ENCODE results near the gene FTH1.

FTH1 gene

DNA sequence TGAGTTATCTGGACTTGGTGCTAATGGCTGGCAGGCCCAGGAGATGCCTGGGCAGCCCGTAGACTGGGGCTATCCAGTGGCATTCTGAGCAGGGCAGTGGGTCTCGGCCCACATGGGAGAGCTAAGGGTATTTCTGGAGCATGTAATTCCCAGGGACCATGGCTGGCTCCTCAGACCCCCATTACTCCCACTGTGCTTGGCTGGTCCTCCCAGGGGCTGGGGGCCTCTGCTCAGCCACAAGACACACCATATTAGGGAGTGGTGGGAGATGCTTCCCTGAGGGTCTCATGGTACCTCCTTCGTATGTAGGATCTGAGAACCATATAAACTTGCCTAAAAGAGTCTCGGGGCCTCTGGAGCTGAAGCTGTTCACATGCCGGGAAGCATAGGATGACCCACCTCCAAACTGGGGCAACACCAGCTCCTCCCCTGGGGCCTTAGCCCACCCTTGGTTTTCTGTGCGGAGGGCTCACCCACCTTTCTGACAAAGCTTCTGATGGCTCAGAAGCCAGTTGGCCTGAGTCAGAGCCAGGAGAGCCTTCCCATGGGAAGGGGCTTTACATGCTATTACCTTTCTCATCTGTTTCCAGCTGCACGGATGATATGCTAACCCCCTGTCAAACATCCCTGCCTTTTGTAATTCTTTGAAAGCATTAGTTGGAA is 9.5 kb upstream of the FTH1 start:
- no peak overlapping the region for H3K9ac ChIP-seq (ENCODE audit: low read length)
- no peak for TF ChIP-seq EZH2phosphoT487 (conservative IDR thresholded peaks at IDR 0.05; ENCODE audit: low read length)
- TF ChIP-seq, protein P1, sequence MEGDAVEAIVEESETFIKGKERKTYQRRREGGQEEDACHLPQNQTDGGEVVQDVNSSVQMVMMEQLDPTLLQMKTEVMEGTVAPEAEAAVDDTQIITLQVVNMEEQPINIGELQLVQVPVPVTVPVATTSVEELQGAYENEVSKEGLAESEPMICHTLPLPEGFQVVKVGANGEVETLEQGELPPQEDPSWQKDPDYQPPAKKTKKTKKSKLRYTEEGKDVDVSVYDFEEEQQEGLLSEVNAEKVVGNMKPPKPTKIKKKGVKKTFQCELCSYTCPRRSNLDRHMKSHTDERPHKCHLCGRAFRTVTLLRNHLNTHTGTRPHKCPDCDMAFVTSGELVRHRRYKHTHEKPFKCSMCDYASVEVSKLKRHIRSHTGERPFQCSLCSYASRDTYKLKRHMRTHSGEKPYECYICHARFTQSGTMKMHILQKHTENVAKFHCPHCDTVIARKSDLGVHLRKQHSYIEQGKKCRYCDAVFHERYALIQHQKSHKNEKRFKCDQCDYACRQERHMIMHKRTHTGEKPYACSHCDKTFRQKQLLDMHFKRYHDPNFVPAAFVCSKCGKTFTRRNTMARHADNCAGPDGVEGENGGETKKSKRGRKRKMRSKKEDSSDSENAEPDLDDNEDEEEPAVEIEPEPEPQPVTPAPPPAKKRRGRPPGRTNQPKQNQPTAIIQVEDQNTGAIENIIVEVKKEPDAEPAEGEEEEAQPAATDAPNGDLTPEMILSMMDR (IDR thresholded peaks at IDR 0.05; ENCODE audit: insufficient read depth, low read length, poor library complexity, severe bottlenecking), result no peak
- no peaks in the 10 kb centered on the region for H3K79me2 ChIP-seq (ENCODE audit: insufficient read depth, low read length)
- H3F3A ChIP-seq (ENCODE audit: insufficient read depth), result no peaks in the 10 kb centered on the region
- H3K9me2 ChIP-seq (replicated peaks; ENCODE audit: insufficient read depth, low read length), result no peaks in the 10 kb centered on the region
- no peaks in the 10 kb centered on the region for H4K20me1 ChIP-seq (ENCODE audit: low read depth, low read length)
- no peaks in the 10 kb centered on the region for H3K36me3 ChIP-seq (ENCODE audit: low read length)
- no peak overlapping the region for H3K27ac ChIP-seq (ENCODE audit: low read depth, low read length)
- no peak overlapping the region for H2AFZ ChIP-seq (ENCODE audit: low read depth, low read length, severe bottlenecking)
- H3K4me2 ChIP-seq (ENCODE audit: low read depth, low read length, poor library complexity, severe bottlenecking), result no peak overlapping the region
- no peaks in the 10 kb centered on the region for H3K27me3 ChIP-seq (ENCODE audit: low read length)
- H3K4me3 ChIP-seq (ENCODE audit: insufficient read depth, low read length, poor library complexity, severe bottlenecking), result no peak overlapping the region
- H3K9me3 ChIP-seq (ENCODE audit: insufficient read depth, low read length), result no peaks in the 10 kb centered on the region

GRCh38 chr11:61976420-61976800 is 9.0 kb upstream of the FTH1 start:
- Histone ChIP-seq H3K27me3 (ENCODE audit: low read length) (no peaks in the 10 kb centered on the region), H3K9me2 (replicated peaks; ENCODE audit: insufficient read depth, low read length) (no peaks in the 10 kb centered on the region), H3K4me2 (ENCODE audit: low read depth, low read length, poor library complexity, severe bottlenecking) (no peak overlapping the region), H3K9ac (ENCODE audit: low read length) (no peak overlapping the region), H3K79me2 (ENCODE audit: insufficient read depth, low read length) (no peaks in the 10 kb centered on the region), H3K9me3 (ENCODE audit: insufficient read depth, low read length) (no peaks in the 10 kb centered on the region), H3K27ac (ENCODE audit: low read depth, low read length) (no peak overlapping the region), H3F3A (ENCODE audit: insufficient read depth) (no peaks in the 10 kb centered on the region), H3K36me3 (ENCODE audit: low read length) (no peaks in the 10 kb centered on the region), H2AFZ (ENCODE audit: low read depth, low read length, severe bottlenecking) (no peak overlapping the region), H4K20me1 (ENCODE audit: low read depth, low read length) (no peaks in the 10 kb centered on the region), H3K4me3 (ENCODE audit: insufficient read depth, low read length, poor library complexity, severe bottlenecking) (no peak overlapping the region)
- no peak for TF ChIP-seq EZH2phosphoT487 (conservative IDR thresholded peaks at IDR 0.05; ENCODE audit: low read length)
- TF ChIP-seq, protein P1 (IDR thresholded peaks at IDR 0.05; ENCODE audit: insufficient read depth, low read length, poor library complexity, severe bottlenecking), result no peak

GRCh38 chr11:61975638-61976419 is 8.4 kb upstream of the FTH1 start:
- H3K4me3 ChIP-seq (ENCODE audit: insufficient read depth, low read length, poor library complexity, severe bottlenecking), result no peak overlapping the region
- no peak overlapping the region for H2AFZ ChIP-seq (ENCODE audit: low read depth, low read length, severe bottlenecking)
- H3K9me2 ChIP-seq (replicated peaks; ENCODE audit: insufficient read depth, low read length), result no peaks in the 10 kb centered on the region
- TF ChIP-seq, protein P1 (IDR thresholded peaks at IDR 0.05; ENCODE audit: insufficient read depth, low read length, poor library complexity, severe bottlenecking), result no peak
- TF ChIP-seq EZH2phosphoT487 (conservative IDR thresholded peaks at IDR 0.05; ENCODE audit: low read length), result no peak
- H3K27ac ChIP-seq (ENCODE audit: low read depth, low read length), result no peak overlapping the region
- no peaks in the 10 kb centered on the region for H4K20me1 ChIP-seq (ENCODE audit: low read depth, low read length)
- H3K36me3 ChIP-seq (ENCODE audit: low read length), result no peaks in the 10 kb centered on the region
- no peaks in the 10 kb centered on the region for H3K9me3 ChIP-seq (ENCODE audit: insufficient read depth, low read length)
- no peaks in the 10 kb centered on the region for H3K27me3 ChIP-seq (ENCODE audit: low read length)
- no peak overlapping the region for H3K9ac ChIP-seq (ENCODE audit: low read length)
- no peaks in the 10 kb centered on the region for H3K79me2 ChIP-seq (ENCODE audit: insufficient read depth, low read length)
- H3K4me2 ChIP-seq (ENCODE audit: low read depth, low read length, poor library complexity, severe bottlenecking), result no peak overlapping the region
- no peaks in the 10 kb centered on the region for H3F3A ChIP-seq (ENCODE audit: insufficient read depth)
